Loucy (cell line): ENCODE results near the gene ADAM8.

Experiments used
- H2AFZ ChIP-seq: fragments of 200-600 bp; sonication (generic); 2 replicates; pipeline ENCODE4 v1.6.0; 2016; ENCODE audit warnings: antibody characterized with exemption, mild to moderate bottlenecking, low read length, moderate library complexity
- H3F3A ChIP-seq: fragments of 200-600 bp; 2 replicates; pipeline ENCODE4 v1.6.0; 2016; ENCODE audit warnings: antibody characterized with exemption, low read depth, mild to moderate bottlenecking
- H3K27me3 ChIP-seq: fragments of 200-600 bp; sonication (generic); 2 replicates; pipeline ENCODE4 v1.6.1; 2014; ENCODE audit warnings: low read length, mild to moderate bottlenecking; ENCODE audit not compliant: insufficient read depth, poor library complexity, severe bottlenecking
- H3K36me3 ChIP-seq: fragments of 200-600 bp; sonication (generic); 2 replicates; pipeline ENCODE4 v1.6.1; 2016; ENCODE audit warnings: low read length; ENCODE audit not compliant: insufficient read depth
- H3K4me1 ChIP-seq: fragments of 200-600 bp; sonication (generic); 2 replicates; pipeline ENCODE4 v1.5.1; 2014; ENCODE audit warnings: low read length, mild to moderate bottlenecking; ENCODE audit not compliant: insufficient read depth, poor library complexity, severe bottlenecking
- H3K4me2 ChIP-seq: fragments of 200-600 bp; sonication (generic); 2 replicates; pipeline ENCODE4 v1.6.0; 2014; ENCODE audit warnings: antibody characterized with exemption, low read length, low read depth, mild to moderate bottlenecking; ENCODE audit not compliant: poor library complexity, severe bottlenecking
- H3K4me3 ChIP-seq: fragments of 200-600 bp; sonication (generic); 2 replicates; pipeline ENCODE4 v1.5.1; 2014; ENCODE audit warnings: low read length, mild to moderate bottlenecking, mixed read lengths; ENCODE audit not compliant: poor library complexity, severe bottlenecking
- H3K79me2 ChIP-seq: fragments of 200-600 bp; sonication (generic); 2 replicates; pipeline ENCODE4 v1.6.1; 2014; ENCODE audit warnings: low read length; ENCODE audit not compliant: insufficient read depth
- H3K9ac ChIP-seq: fragments of 200-600 bp; sonication (generic); 2 replicates; pipeline ENCODE4 v1.6.0; 2014; ENCODE audit warnings: mild to moderate bottlenecking, low read depth, low read length, moderate library complexity; ENCODE audit not compliant: poor library complexity, severe bottlenecking
- H3K9me2 ChIP-seq: fragments of 200-600 bp; sonication (generic); replicated peaks from 2 replicates; pipeline ENCODE4 v1.6.1; 2016; ENCODE audit warnings: low read depth, low read length, mixed read lengths
- H3K9me3 ChIP-seq: fragments of 200-600 bp; sonication (generic); 2 replicates; pipeline ENCODE4 v1.6.1; 2014; ENCODE audit warnings: mild to moderate bottlenecking, antibody characterized with exemption, low read length, low read depth; ENCODE audit not compliant: insufficient read depth
- H4K20me1 ChIP-seq: fragments of 200-600 bp; sonication (generic); 2 replicates; pipeline ENCODE4 v1.6.0; 2014; ENCODE audit warnings: antibody characterized with exemption, low read length, mild to moderate bottlenecking; ENCODE audit not compliant: insufficient read depth, poor library complexity, severe bottlenecking
- EZH2phosphoT487 ChIP-seq: fragments of 200-600 bp; IDR thresholded peaks from 2 replicates; pipeline ENCODE4 v1.6.1; 2018; ENCODE audit warnings: antibody characterized with exemption, mild to moderate bottlenecking, moderate library complexity, borderline replicate concordance
- TF ChIP-seq, protein P1 (sequence below): fragments of 200-600 bp; sonication (generic); conservative IDR thresholded peaks from 2 replicates; pipeline ENCODE4 v1.5.1; 2014; ENCODE audit warnings: mild to moderate bottlenecking, antibody characterized with exemption, low read length

The ADAM8 gene

DNA sequence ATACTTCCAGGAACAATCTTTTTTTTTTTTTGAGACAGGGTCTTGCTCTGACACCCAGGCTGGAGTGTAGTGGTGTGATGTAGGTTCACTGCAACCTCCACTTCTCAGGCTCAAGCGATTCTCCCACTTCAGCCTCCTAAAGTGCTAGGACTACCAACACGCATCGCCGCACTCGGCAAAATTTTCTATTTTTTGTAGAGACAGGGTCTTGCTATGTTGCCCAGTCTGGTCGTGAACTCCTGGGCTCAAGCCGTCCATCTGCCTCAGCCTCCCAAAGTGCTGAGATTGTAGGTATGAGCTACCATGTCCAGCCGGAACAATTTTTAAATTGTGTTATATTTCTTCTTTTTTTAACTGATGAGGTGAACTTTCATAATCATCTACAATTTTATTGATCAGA is 34.1 kb upstream of the ADAM8 start:
- no peak overlapping the region for H3K9ac ChIP-seq
- no peaks in the 10 kb centered on the region for H3K27me3 ChIP-seq
- H3K4me3 ChIP-seq: no peak overlapping the region
- H3K4me1 ChIP-seq: peaks cover 17% of the 10 kb centered on the region
- no peak overlapping the region for H2AFZ ChIP-seq
- H3F3A ChIP-seq: no peaks in the 10 kb centered on the region; the same call in 1 of the 2 replicates
- H3K9me3 ChIP-seq: no peaks in the 10 kb centered on the region
- no peaks in the 10 kb centered on the region for H3K9me2 ChIP-seq
- H3K4me2 ChIP-seq: no peak overlapping the region
- peaks cover 32% of the 10 kb centered on the region for H3K79me2 ChIP-seq
- peaks cover 11% of the 10 kb centered on the region for H4K20me1 ChIP-seq
- no peak for TF ChIP-seq EZH2phosphoT487
- TF ChIP-seq, protein P1, sequence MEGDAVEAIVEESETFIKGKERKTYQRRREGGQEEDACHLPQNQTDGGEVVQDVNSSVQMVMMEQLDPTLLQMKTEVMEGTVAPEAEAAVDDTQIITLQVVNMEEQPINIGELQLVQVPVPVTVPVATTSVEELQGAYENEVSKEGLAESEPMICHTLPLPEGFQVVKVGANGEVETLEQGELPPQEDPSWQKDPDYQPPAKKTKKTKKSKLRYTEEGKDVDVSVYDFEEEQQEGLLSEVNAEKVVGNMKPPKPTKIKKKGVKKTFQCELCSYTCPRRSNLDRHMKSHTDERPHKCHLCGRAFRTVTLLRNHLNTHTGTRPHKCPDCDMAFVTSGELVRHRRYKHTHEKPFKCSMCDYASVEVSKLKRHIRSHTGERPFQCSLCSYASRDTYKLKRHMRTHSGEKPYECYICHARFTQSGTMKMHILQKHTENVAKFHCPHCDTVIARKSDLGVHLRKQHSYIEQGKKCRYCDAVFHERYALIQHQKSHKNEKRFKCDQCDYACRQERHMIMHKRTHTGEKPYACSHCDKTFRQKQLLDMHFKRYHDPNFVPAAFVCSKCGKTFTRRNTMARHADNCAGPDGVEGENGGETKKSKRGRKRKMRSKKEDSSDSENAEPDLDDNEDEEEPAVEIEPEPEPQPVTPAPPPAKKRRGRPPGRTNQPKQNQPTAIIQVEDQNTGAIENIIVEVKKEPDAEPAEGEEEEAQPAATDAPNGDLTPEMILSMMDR: no peak
- no peaks in the 10 kb centered on the region for H3K36me3 ChIP-seq

DNA sequence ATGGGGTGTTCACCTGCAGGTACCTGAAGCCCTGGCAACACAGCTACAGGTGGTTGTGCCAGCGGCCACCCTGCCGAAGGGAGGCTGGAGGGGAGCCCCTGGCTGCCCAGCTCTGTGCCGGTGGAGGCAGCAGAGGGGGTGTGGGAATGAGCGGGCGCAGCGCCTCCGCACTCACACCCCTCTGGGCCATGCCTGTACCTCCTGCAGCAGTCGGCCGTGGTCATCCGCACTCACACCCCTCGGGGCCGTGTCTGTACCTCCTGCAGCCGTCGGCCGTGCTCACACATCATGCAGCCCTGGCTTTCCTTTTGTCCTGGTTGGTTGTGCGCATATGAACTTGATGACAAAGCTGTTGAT is 33.7 kb upstream of the ADAM8 start:
- no peak overlapping the region for H3K9ac ChIP-seq

DNA sequence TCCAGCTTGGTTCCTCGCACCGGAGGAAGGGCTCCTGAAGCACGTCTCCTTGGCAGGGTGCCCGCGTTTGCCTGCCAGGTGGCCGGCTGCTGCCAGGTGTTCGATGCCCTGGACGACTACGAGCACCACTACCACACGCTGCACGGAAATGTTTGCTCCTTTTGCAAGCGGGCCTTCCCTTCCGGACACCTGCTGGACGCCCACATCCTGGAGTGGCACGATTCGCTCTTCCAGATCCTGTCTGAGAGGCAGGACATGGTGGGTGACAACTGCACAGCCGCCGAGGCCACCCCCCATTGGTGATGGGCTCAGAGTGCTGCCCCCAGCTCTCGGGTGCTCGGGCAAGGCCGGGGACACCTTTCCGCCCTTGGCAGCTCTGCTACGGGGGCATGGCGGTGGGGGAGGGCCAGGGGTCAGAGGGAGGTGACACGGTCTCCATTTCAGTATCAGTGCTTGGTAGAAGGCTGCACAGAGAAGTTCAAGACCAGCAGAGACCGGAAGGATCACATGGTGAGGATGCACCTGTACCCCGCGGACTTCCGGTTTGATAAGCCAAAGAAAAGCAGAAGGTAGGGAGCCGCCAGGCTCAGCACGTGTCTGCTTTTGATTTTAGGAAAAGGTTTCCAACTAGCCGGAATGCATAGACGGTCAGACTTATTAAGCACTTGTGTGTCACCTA is 33.2 kb upstream of the ADAM8 start:
- H2AFZ ChIP-seq: no peak overlapping the region
- H3K9ac ChIP-seq: no peak overlapping the region

More for the DNA sequence above, 33.7 kb upstream of the ADAM8 start:
- H3K9me2 ChIP-seq: no peaks in the 10 kb centered on the region
- H3K27me3 ChIP-seq: no peaks in the 10 kb centered on the region
- no peaks in the 10 kb centered on the region for H3K36me3 ChIP-seq
- H3K79me2 ChIP-seq: peaks cover 36% of the 10 kb centered on the region
- peaks cover 11% of the 10 kb centered on the region for H4K20me1 ChIP-seq
- no peak overlapping the region for H2AFZ ChIP-seq
- H3K9me3 ChIP-seq: no peaks in the 10 kb centered on the region
- H3K4me1 ChIP-seq: peaks cover 17% of the 10 kb centered on the region
- H3K4me3 ChIP-seq: no peak overlapping the region
- peak overlapping the region; percentile 54 for H3K4me2 ChIP-seq
- H3F3A ChIP-seq: no peaks in the 10 kb centered on the region; the same call in 1 of the 2 replicates
- TF ChIP-seq, protein P1: no peak
- no peak for TF ChIP-seq EZH2phosphoT487

More for the DNA sequence above, 33.2 kb upstream of the ADAM8 start:
- Histone ChIP-seq H3K4me3 (peak overlapping the region; percentile 96), H4K20me1 (peaks cover 11% of the 10 kb centered on the region), H3K36me3 (no peaks in the 10 kb centered on the region), H3K4me2 (peak overlapping the region; percentile 54), H3F3A (no peaks in the 10 kb centered on the region; the same call in 1 of the 2 replicates), H3K27me3 (no peaks in the 10 kb centered on the region), H3K4me1 (peaks cover 17% of the 10 kb centered on the region), H3K79me2 (peaks cover 39% of the 10 kb centered on the region), H3K9me2 (no peaks in the 10 kb centered on the region), H3K9me3 (no peaks in the 10 kb centered on the region)
- TF ChIP-seq EZH2phosphoT487: no peak
- TF ChIP-seq, protein P1: no peak
